ENCODE measurements around the gene MPZL2.

MPZL2 gene

GRCh38 chr11:118240999-118241763, 22.9 kb downstream of the MPZL2 start:
- DNase-seq (ENCODE audit: low spot score) = peak; percentile 78

- no peak for DNase-seq (ENCODE audit: low spot score)
These were observed 24.4 kb downstream of the MPZL2 start for GRCh38 chr11:118239509-118240205.

GRCh38 chr11:118238929-118239328, 25.2 kb downstream of the MPZL2 start:
- no peak for DNase-seq (ENCODE audit: low spot score)

GRCh38 chr11:118238421-118238820, 25.7 kb downstream of the MPZL2 start:
- no peak for DNase-seq (ENCODE audit: low spot score)

- no peak for DNase-seq (ENCODE audit: low spot score)
These were observed 27.9 kb downstream of the MPZL2 start for GRCh38 chr11:118236170-118236569.

- no peak for DNase-seq (ENCODE audit: low spot score)
These were observed 29.3 kb downstream of the MPZL2 start for GRCh38 chr11:118234833-118235232.

- DNase-seq (ENCODE audit: low spot score) = no peak
These were observed 30.2 kb downstream of the MPZL2 start for GRCh38 chr11:118233850-118234249.

GRCh38 chr11:118233377-118233776, 30.7 kb downstream of the MPZL2 start:
- no peak for DNase-seq (ENCODE audit: low spot score)

- DNase-seq (ENCODE audit: low spot score) = no peak
These were observed 31.4 kb downstream of the MPZL2 start for GRCh38 chr11:118232659-118233058.

GRCh38 chr11:118231461-118231860, 32.6 kb downstream of the MPZL2 start:
- DNase-seq (ENCODE audit: low spot score) = no peak

- no peak for DNase-seq (ENCODE audit: low spot score)
These were observed 34.0 kb downstream of the MPZL2 start for GRCh38 chr11:118230088-118230487.

GRCh38 chr11:118229274-118229847, 34.7 kb downstream of the MPZL2 start:
- no peak for DNase-seq (ENCODE audit: low spot score)

GRCh38 chr11:118227865-118228785, 36.0 kb downstream of the MPZL2 start:
- no peak for DNase-seq (ENCODE audit: low spot score)

GRCh38 chr11:118226781-118227180, 37.3 kb downstream of the MPZL2 start:
- DNase-seq (ENCODE audit: low spot score) = no peak

- DNase-seq (ENCODE audit: low spot score) = no peak
These were observed 37.8 kb downstream of the MPZL2 start for GRCh38 chr11:118226296-118226695.

GRCh38 chr11:118224511-118225188, 39.4 kb downstream of the MPZL2 start, which contains the start of gene JAML:
TSS of gene JAML (minus strand) at chr11:118225011. CDS start at chr11:118214866, 10,145 bp downstream.
- peak; percentile 54 for DNase-seq (ENCODE audit: low spot score)

- DNase-seq (ENCODE audit: low spot score) = no peak
These were observed 40.1 kb downstream of the MPZL2 start for GRCh38 chr11:118223992-118224391.

GRCh38 chr11:118223570-118223969, 40.5 kb downstream of the MPZL2 start:
- no peak for DNase-seq (ENCODE audit: low spot score)

- no peak for DNase-seq (ENCODE audit: low spot score)
These were observed 41.7 kb downstream of the MPZL2 start for GRCh38 chr11:118222437-118222836.

- no peak for DNase-seq (ENCODE audit: low spot score)
These were observed 42.7 kb downstream of the MPZL2 start for GRCh38 chr11:118221419-118221818.

- DNase-seq (ENCODE audit: low spot score) = no peak
These were observed 44.4 kb downstream of the MPZL2 start for GRCh38 chr11:118219732-118220131.

All from putamen (tissue), 1 donor.